Mucosa of stomach (tissue), 1 donor: Measurements from ENCODE around the gene RHOU.

Experiments used
- H3K27me3 ChIP-seq: one replicate; pipeline ENCODE4 v1.7.0; 2013; ENCODE audit warnings: mild to moderate bottlenecking, low read length; ENCODE audit not compliant: control insufficient read depth, insufficient read depth
- H3K36me3 ChIP-seq: one replicate; pipeline ENCODE4 v1.7.0; 2013; ENCODE audit warnings: low read length; ENCODE audit not compliant: control insufficient read depth, insufficient read depth
- H3K4me1 ChIP-seq: one replicate; pipeline ENCODE4 v1.7.0; 2013; ENCODE audit warnings: mild to moderate bottlenecking, low read length; ENCODE audit not compliant: control insufficient read depth, insufficient read depth
- H3K4me3 ChIP-seq: one replicate; pipeline ENCODE4 v1.7.0; 2013; ENCODE audit warnings: low read length
- H3K9ac ChIP-seq: one replicate; pipeline ENCODE4 v1.7.0; 2013; ENCODE audit warnings: mild to moderate bottlenecking, low read length, moderate library complexity
- H3K9me3 ChIP-seq: one replicate; pipeline ENCODE4 v1.7.0; 2013; ENCODE audit warnings: mild to moderate bottlenecking, low read length, moderate library complexity; ENCODE audit not compliant: control insufficient read depth
- donor health status: Pancreatic carcinoma.

RHOU gene

GRCh38 chr1:228717081-228717480 lies 18.2 kb upstream of the RHOU start:
- H3K36me3 ChIP-seq = no peaks in the 10 kb centered on the region
- no peaks in the 10 kb centered on the region for H3K9me3 ChIP-seq
- H3K4me1 ChIP-seq = peaks cover 19% of the 10 kb centered on the region
- H3K4me3 ChIP-seq = no peak overlapping the region
- no peak overlapping the region for H3K9ac ChIP-seq
- H3K27me3 ChIP-seq = no peaks in the 10 kb centered on the region

DNA sequence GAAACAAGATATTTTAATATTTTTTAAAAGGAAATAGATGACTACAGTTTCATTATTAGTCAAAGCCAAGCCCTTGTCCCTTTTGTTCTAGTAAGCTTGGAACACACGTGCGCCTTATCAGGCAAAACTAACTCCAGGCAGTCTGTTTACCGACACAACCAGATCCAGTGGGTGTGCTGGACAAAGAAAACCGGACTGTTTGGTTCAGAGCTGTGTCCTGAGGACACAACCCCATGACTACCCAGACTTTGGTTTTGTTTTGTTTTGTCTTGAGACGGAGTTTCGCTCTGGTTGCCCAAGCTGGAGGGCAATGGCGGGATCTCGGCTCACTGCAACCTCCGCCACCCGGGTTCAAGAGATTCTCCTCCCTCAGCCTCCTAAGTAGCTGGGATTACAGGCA lies 13.9 kb upstream of the RHOU start:
- H3K27me3 ChIP-seq = no peaks in the 10 kb centered on the region
- H3K9ac ChIP-seq = peak overlapping the region; percentile 59
- no peaks in the 10 kb centered on the region for H3K36me3 ChIP-seq
- H3K4me3 ChIP-seq = peak overlapping the region; percentile 10
- no peaks in the 10 kb centered on the region for H3K9me3 ChIP-seq
- H3K4me1 ChIP-seq = peaks cover 29% of the 10 kb centered on the region

DNA sequence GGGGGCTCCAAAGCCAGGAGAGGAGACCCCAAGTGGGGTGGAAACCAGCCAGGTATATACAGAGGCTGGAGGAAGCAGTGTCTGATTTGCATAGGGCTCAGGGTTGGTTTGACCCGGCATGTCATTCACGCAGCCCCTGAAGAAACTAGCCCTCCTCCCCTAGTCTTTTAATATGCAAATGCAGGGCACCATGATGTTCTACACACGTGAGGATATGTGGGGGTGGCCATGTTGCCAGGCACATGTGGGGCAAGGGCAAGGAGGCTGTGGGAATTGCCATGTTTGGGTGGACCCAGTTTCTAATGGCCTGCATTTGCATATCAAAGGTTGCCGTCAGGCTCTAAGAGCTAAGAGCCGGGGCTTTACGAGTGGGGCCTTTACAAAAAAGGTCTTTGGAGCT lies 12.0 kb upstream of the RHOU start:
- Histone ChIP-seq H3K9ac (no peak overlapping the region), H3K9me3 (no peaks in the 10 kb centered on the region), H3K4me1 (peaks cover 29% of the 10 kb centered on the region), H3K36me3 (no peaks in the 10 kb centered on the region), H3K27me3 (no peaks in the 10 kb centered on the region), H3K4me3 (no peak overlapping the region)

- Histone ChIP-seq H3K36me3 (no peaks in the 10 kb centered on the region), H3K9ac (no peak overlapping the region)
Measured at GRCh38 chr1:228723921-228724320, 11.4 kb upstream of the RHOU start.

GRCh38 chr1:228725178-228725577 lies 10.1 kb upstream of the RHOU start:
- H3K36me3 ChIP-seq = no peaks in the 10 kb centered on the region
- H3K4me1 ChIP-seq = peaks cover 26% of the 10 kb centered on the region
- H3K9me3 ChIP-seq = no peaks in the 10 kb centered on the region
- H3K27me3 ChIP-seq = no peaks in the 10 kb centered on the region
- no peak overlapping the region for H3K4me3 ChIP-seq
- H3K9ac ChIP-seq = no peak overlapping the region

More at GRCh38 chr1:228723921-228724320, 11.4 kb upstream of the RHOU start:
- peaks cover 29% of the 10 kb centered on the region for H3K4me1 ChIP-seq
- H3K27me3 ChIP-seq = no peaks in the 10 kb centered on the region
- H3K9me3 ChIP-seq = no peaks in the 10 kb centered on the region
- no peak overlapping the region for H3K4me3 ChIP-seq

DNA sequence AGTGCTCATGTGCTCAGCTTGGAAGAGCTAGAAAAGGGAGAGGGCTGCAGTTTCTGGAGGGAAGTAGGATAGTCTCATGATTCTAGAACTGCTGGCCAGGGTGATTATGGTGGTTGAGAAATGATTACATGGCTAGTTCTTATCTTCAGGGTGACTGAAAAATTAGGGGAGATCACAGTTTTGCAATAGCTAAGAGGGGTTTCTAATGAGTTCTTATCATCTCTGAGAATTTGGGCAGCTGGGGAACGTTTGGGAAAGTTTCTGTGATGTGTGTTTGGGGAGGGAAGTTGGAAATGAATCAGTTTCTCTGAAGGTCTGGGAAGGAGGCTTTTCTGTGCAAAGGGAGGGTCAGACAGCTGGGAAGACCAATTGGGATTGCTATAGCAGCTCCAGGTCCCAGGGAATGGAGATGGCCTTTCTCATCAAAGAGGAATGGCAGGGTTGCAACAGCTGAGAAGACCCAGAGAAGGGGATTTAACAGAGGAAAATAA lies 7.6 kb upstream of the RHOU start:
- Histone ChIP-seq H3K4me3 (no peak overlapping the region), H3K4me1 (peaks cover 5% of the 10 kb centered on the region), H3K9ac (no peak overlapping the region), H3K36me3 (no peaks in the 10 kb centered on the region), H3K9me3 (no peaks in the 10 kb centered on the region), H3K27me3 (no peaks in the 10 kb centered on the region)

GRCh38 chr1:228732426-228732825 lies 2.9 kb upstream of the RHOU start:
- no peaks in the 10 kb centered on the region for H3K9me3 ChIP-seq
- H3K27me3 ChIP-seq = no peaks in the 10 kb centered on the region
- no peaks in the 10 kb centered on the region for H3K4me1 ChIP-seq
- H3K4me3 ChIP-seq = no peak overlapping the region
- no peaks in the 10 kb centered on the region for H3K36me3 ChIP-seq
- no peak overlapping the region for H3K9ac ChIP-seq

- H3K36me3 ChIP-seq = peaks cover 6% of the 10 kb centered on the region
- no peaks in the 10 kb centered on the region for H3K27me3 ChIP-seq
- H3K9ac ChIP-seq = no peak overlapping the region
- no peak overlapping the region for H3K4me3 ChIP-seq
- peaks cover 7% of the 10 kb centered on the region for H3K4me1 ChIP-seq
- H3K9me3 ChIP-seq = no peaks in the 10 kb centered on the region
Measured at GRCh38 chr1:228733576-228733975, 1.7 kb upstream of the RHOU start.

DNA sequence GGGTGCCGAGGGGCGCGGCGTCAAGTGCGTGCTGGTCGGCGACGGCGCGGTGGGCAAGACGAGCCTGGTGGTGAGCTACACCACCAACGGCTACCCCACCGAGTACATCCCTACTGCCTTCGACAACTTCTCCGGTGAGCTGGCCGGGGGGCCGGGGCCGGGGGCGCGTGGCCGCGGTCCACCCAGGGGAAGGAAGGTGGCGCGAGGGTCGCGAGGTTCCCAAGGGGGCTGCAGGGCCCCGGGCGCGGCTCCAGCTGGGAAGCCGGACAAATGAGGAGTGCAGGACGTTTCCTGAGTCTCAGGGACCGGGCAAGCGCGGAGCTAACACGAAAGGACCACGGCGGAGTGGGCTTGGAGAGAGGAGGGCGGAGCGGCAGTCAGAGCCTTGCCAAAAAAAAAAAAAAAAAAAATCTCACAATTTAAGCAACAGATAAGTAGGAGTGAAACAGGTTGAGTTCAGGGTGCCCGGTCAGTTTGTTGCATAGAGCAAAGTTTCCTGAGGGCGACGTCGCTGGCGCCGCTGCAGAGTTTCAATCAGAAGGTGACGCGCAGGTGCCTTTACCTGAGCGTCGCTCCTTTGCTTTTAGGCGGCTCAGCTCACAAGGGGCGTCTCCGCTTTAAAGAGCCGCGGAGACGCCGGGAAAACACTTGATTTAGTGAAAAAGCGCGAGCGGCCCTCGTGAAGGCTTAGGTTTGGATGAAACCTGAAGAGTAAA lies 750 bp downstream of the RHOU start:
- Histone ChIP-seq H3K9ac (peak overlapping the region; percentile 95), H3K4me3 (peak overlapping the region; percentile 77), H3K4me1 (peaks cover 11% of the 10 kb centered on the region), H3K36me3 (peaks cover 10% of the 10 kb centered on the region), H3K27me3 (no peaks in the 10 kb centered on the region), H3K9me3 (no peaks in the 10 kb centered on the region)

GRCh38 chr1:228736844-228737445 lies 1.7 kb downstream of the RHOU start:
- Histone ChIP-seq H3K27me3 (no peaks in the 10 kb centered on the region), H3K4me1 (peaks cover 11% of the 10 kb centered on the region), H3K4me3 (peak overlapping the region; percentile 77), H3K9me3 (no peaks in the 10 kb centered on the region), H3K36me3 (peaks cover 10% of the 10 kb centered on the region), H3K9ac (peak overlapping the region; percentile 95)

- peaks cover 10% of the 10 kb centered on the region for H3K36me3 ChIP-seq
- H3K9me3 ChIP-seq = no peaks in the 10 kb centered on the region
- H3K9ac ChIP-seq = peak overlapping the region; percentile 95
- peaks cover 11% of the 10 kb centered on the region for H3K4me1 ChIP-seq
- H3K27me3 ChIP-seq = no peaks in the 10 kb centered on the region
- H3K4me3 ChIP-seq = peak overlapping the region; percentile 77
Measured at GRCh38 chr1:228737601-228738041, 2.3 kb downstream of the RHOU start.

GRCh38 chr1:228739826-228740225 lies 4.5 kb downstream of the RHOU start:
- Histone ChIP-seq H3K9ac (no peak overlapping the region), H3K27me3 (no peaks in the 10 kb centered on the region), H3K4me1 (peaks cover 11% of the 10 kb centered on the region), H3K36me3 (peaks cover 10% of the 10 kb centered on the region), H3K9me3 (no peaks in the 10 kb centered on the region), H3K4me3 (no peak overlapping the region)
